ENCODE measurements around the gene SMTN. TPM values are rescaled to one million over a fixed set of nuclear protein-coding genes. Genes with fewer than 3 reads are reported as not detected.
"Not testable (repeated sequence)": the region's sequence is repeated elsewhere in the genome, so short reads cannot be mapped to it uniquely, and the experiment has no call there.

The SMTN gene
- total RNA-seq, 1 donor from 2014 or later: 256 TPM

DNA sequence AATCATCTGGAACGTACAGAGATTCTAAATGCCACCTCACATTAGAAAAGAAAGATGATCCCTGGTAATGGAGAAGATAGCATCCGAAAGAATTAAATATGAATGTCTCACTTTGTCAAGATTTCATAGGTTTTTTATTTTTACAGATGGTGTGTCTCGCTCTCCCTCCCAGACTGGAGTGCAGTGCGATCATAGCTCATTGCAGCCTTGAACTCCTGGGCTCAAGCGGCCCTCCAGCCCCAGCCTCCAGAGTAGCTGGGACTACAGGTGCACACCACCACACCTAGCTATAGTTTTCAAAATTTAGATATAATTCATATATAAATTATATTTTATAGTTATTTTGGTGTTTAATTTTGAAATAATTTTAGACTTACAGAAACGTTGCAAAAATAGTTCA lies 16.7 kb upstream of the SMTN start:
- ATAC-seq (ENCODE audit: poor library complexity): no peak
- peak; percentile 8 for DNase-seq
- intact Hi-C loops (cut with DNase I): no loop called here

DNA sequence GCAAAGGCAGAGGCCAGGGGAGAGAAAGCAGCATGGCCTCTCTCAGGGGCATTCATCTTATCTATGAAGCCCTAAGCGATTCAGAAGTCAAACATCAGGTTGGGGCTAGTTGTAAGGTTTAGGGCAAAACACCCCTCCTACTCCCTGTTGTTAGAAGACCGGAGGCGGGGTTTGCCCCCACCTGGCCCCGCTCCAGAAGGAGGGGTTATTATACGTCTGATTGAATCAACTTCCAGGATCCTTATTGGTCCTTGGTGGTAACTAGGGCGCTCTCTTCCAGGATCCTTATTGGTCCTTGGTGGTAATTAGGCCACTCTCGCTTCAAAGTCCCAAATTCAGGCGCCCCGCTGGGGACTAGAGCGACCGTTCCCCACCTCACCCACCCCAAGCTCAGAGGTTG lies 12.1 kb upstream of the SMTN start:
- ATAC-seq (ENCODE audit: poor library complexity) (no peak), DNase-seq (peak; percentile 4)
- intact Hi-C loops (cut with DNase I): no loop called here

DNA sequence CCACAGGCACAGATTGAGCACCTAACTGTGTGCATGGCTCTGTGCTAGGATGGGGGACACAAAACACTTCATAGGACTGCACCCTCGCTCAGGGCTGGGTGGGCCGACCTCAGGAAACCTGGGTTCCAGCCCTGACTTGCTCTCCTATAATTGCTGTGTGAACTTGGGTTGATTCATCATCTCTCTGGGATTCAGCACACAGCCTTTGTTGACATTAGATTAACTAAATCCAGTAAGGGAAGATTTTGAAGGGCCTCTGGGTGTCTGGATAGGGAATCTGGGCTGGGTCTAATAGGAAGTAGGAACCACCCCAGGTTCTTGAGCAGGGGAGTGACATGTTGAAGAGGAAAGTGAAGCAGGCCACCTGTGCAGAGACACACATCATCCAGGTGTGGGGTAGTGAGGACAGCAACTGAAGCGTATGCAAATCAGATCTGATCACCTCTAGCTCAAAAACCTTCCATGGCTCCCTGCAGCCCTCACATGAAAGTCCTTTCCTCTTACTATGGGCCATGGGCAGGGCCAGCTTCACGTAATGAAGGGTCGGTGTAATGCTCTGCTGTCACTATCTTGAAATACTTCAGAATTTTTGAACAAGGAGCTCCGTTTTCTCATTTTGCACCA lies 11.3 kb upstream of the SMTN start:
- DNase-seq; ATAC-seq (ENCODE audit: poor library complexity); intact Hi-C loops (cut with DNase I): not testable (repeated sequence)

DNA sequence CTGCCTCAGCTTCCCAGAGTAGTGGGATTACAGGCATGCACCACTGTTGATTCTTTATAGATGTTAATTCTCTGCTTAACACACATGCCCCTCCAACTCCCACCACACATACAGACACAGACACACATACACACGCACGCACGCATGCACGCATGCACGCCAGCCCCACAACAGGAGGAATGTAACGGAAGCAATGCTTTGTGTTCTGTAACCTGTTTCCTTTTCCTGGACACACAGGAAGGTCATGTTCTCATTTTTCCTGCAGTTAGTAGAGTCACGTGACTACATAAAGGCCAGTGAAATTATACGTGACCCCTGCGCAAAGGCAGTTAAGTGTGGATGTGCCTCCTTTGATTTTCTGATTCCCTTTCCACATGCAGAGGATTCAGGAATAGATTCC lies 8.0 kb upstream of the SMTN start:
- intact Hi-C loops (cut with DNase I); ATAC-seq (ENCODE audit: poor library complexity); DNase-seq: not testable (repeated sequence)

DNA sequence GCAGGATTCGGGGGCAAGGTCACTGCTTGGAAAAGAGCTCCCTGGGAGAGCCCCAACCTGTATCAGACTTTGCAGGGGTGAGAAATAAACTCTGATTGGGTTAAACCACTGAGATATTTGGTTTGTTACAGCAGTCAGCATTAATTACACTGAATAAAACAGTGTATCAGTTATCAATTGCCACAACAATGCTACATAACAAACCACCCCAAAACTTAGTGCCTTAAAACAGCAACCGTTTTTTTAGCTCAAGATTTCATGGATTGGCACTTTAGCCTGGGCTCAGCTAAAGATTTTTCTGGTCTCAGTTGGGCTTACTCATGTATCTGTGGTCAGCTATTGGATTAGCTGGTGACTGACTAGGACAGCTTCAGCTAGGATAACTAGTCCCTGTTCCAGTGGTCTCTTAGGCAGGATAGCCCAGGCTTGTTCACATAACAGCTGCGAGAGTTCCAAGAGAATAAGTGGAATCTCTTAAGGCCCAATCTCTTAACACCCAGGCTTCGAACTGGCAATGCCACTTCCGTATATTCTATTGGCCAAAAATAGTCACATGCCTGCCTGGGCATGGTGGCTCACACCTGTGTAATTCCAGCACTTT lies 7.5 kb upstream of the SMTN start:
- intact Hi-C loops (cut with DNase I); ATAC-seq (ENCODE audit: poor library complexity): not testable (repeated sequence)

DNA sequence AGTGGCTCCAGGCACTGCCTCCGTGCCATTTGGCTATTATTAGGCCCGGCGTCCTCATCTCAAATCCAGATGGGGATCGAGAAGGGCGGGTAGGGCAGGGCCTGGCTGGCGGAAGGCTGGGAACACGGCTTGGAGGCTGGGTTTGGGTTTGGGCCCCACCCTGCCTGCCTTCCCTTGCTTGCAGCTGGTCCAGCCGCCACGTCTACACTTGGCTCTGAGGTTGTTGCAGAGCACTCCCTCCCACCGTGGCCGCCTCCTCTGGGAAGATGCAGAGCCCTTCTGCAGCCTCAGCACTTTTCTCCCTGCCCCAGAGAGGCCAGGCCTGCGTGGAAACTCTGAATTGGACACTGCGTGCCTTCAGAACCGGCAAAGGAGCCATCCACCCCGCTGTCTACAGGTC lies 5.2 kb upstream of the SMTN start:
- intact Hi-C loops (cut with DNase I): no loop called here
- ATAC-seq (ENCODE audit: poor library complexity) (peak; percentile 84), DNase-seq (peak; percentile 95)

More for the DNA sequence above, 7.5 kb upstream of the SMTN start:
- not testable (repeated sequence) for DNase-seq

DNA sequence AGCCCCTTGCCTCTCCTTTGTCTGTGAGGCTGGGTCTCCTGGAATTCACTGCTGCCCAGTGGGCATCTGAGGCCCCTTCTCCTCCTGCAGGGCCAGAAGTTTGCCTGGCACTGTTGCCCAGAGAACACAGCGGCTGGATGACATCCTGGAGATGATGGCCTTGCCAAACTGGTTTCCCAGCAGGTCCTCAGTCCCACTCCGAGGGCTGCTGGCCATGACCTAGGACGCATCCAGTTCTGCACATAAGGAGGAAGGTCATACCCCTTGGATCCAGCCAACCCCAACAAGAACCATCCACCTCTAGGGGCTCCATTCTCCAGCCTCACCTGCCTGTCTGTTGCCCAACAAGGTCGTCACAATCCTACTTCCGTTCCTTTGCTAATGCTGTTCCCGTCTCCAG lies 3.4 kb upstream of the SMTN start:
- DNase-seq (no peak), ATAC-seq (ENCODE audit: poor library complexity) (no peak)
- intact Hi-C loops (cut with DNase I): no loop called here

DNA sequence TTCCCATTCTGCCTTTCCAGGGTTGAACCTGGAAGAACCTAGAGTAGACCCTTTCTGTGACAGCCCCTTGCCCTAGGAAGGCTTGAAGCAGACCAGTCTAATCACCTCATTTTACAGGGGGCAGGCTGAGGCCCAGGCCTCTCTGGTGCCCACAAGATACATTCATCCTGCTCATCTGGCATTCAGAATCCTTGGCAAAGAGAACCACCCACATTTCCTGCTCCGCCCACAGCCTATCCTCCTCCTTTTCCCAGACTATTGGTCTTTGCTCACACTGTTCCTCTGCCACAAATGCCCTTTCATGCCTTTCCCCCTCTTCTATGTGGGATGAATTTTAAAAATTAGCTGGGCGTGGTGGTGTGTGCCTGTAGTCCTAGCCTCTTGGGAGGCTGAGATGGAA lies 2.7 kb upstream of the SMTN start:
- DNase-seq; intact Hi-C loops (cut with DNase I); ATAC-seq (ENCODE audit: poor library complexity): not testable (repeated sequence)

DNA sequence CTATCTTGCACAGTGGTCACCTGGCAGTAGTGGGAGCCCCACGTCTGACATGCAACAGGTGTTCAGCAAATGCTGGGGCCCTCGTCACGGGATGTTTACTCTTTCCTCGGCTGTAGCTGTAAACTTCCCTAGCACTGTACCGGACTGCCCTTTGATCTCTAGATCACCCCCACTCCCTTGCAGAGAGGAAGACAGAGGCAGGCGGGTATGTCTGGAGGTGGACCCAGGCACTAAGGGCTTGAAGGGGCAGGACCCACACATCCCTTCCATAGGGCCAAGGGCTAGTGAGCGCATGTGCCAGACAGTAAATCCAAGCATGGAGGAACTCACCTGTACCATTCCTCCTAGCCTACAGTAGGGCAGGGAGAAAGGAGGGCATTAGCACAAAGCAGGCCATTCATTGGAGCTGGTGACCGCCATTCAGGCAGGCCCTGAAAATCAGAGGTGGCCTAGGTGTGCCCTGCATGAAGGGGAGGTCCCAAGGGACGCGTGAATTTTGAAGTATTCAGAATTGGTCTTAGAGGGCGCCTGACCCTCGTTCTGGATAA lies 1.9 kb upstream of the SMTN start:
- DNase-seq: no peak
- intact Hi-C loops (cut with DNase I): no loop called here
- ATAC-seq (ENCODE audit: poor library complexity): no peak

DNA sequence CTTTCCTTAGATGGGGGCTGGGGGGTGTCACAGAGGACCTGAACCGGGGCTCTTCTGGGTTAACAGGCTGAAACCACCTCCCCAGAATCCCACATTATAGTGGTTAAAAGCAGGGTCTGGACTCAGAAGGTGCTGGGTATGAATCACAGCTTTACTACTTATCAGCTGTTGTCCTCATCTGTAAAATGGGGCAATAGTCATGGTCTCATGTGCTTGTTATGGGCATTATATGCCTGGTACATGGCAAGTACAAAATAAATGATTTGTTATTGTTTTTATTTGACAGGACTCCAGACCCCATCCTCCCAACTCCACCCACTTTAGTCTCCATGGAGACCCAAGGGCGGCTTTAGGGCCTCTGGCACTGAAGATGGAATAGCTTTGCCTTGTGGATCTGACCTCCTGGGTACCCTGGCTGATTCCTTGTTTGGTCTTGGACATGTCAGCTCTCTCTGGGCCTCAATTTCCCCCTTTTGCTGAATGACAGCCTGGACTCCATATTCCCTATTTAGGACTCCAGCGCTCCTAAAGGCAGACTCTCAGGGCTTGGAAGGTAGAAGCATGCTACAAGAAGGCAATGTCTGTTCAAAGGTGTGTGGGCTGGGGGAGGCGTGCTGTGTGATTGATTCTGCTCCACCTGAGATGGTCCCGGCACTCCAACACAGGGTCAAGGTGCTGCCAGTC lies 812 bp upstream of the SMTN start:
- DNase-seq: no peak
- ATAC-seq (ENCODE audit: poor library complexity): no peak
- intact Hi-C loops (cut with DNase I): loop anchor here (5.0 kb wide), 2 partner anchors 33 to 133 kb away; no protein-coding TSS in a partner anchor

DNA sequence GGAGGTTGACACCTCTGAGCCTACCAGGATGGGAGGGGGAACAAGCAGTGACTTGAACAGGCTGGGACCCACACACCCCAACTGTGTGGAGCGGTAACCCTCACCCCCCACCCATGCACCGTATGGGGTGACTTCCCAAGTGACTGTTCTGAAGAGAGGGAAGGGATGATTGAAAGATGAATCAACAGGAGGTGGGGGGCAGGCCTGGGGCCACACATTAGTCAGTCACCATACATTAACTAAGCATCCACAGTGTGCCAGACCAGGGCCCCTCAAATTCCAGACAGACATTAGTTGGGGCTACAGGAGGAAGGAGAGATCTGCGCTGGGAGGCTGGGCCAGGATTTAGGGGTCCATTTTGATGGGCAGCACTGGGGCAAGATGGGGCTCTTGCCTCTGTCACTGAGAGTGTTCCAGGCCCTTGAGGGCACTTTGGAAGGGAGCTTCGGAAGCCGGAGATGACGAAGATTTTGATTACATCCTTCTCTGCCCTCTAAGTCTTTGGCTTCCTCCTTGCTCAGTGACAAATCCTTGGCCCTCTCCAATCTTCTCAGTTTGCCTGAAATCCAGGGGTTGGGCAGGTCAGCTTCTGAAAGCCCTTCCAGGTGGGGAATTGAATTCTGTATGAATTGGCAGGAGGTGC lies 966 bp downstream of the SMTN start:
- intact Hi-C loops (cut with DNase I): loop anchor here (2.0 to 5.0 kb wide), 3 partner anchors 35 to 135 kb away; partner anchors contain the start of genes MORC2 and TUG1
- DNase-seq: no peak

DNA sequence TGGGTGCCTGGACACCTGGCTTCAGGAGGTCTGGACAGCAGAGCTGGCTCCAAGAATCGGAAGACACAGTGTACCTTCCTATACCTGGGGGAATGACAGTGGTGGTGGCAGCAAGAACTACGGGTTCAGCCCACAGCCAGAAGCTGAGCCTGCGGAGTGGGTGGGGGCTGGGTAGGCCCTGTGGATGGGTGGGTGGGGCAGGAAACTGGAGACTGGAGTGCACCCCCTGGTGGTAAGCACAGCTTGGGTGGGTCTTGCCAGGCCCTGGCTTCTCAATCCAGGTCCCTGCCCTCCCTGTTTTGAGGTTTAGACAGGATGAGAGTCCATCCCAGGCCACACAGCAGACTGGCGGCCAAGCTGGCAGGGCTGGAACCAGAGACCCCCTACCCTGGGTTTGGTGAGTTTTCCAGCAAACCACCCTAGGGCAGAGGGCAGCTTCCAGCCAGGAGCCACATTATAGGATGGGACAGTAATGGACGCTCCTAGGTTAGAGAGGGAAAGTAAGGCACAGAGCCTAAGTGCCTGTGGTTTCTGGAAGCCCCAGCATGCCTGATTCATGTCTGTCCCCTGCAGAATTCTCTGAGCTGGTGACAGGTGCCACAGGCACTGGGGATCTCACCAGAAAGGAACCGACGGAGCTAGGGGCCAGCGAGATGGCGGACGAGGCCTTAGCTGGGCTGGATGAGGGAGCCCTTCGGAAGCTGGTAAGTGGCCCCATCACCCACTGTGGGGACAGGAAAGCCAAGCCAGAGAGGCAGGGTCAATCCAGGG lies 1.7 kb downstream of the SMTN start:
- intact Hi-C loops (cut with DNase I): loop anchor here (2.0 to 5.0 kb wide), 3 partner anchors 35 to 135 kb away; partner anchors contain the start of genes MORC2 and TUG1
- DNase-seq (peak; percentile 81), ATAC-seq (ENCODE audit: poor library complexity) (no peak)

More for the DNA sequence above, 966 bp downstream of the SMTN start:
- ATAC-seq (ENCODE audit: poor library complexity): no peak

DNA sequence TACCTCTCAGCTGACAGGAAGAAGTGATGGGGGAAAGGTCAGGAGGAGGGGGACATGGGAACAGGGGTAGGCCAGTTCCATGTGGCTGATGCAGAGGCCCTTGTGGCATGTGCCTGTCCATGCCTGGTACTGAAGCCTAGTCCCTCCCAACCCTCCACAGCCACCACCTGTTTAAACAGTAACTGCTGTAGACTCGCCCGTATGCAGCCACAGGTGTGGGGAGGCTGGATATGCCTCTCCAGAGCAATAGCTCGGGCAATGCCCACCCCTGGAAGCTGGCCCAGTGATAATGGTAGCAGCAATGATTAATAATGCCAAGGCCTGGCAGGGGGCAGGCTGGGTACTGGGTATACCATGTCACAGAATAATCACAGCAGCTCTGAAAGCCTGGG lies 2.3 kb downstream of the SMTN start:
- intact Hi-C loops (cut with DNase I): loop anchor here (2.0 to 5.0 kb wide), 3 partner anchors 36 to 136 kb away; partner anchors contain the start of genes MORC2 and TUG1
- DNase-seq: no peak
- no peak for ATAC-seq (ENCODE audit: poor library complexity)

DNA sequence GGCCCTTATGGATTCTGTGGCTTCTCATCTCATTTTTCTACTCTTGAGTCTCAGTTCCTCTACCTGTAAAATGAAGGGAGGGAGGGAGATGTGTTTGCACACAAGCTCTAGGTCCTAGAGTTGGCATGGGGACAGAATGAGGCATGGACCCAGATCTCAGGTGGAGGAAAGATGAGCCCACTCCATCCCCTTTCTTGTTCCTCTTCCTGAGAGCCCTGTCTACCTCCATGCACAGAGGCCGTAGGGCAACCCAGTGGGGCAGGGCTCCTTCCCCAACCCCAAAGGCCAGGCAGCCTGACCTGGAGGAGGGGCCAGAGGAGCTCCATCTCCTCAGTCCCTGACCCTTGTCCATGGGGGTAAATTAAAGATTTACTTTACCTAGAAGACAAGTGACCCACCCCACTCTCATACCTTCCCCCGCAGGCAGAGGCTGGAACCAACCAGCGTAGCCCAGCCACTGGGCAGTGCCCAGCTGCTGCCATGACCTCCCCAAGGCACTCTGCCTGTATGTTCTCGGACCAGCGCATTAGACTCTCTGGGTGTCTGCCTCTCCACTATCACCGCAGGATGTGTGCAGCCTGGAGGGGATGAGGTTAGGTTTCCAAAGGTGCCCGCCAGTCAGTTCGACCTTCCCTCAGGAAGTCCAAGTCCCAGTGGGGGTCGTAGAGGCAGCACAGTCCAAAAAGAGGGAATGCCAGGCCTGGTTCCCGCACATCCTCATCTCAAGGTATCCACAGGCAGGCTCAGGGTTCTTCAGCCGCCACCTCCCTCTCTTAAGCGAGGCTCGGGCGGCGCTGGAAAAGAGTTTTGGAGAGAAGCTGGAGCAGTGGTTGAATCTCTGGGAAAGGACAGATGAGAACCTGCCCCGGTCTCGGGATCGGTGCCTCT lies 3.0 kb downstream of the SMTN start:
- peak; percentile 0 for ATAC-seq (ENCODE audit: poor library complexity)
- no peak for DNase-seq
- intact Hi-C loops (cut with DNase I): loop anchor here (2.0 to 5.0 kb wide), 3 partner anchors 37 to 137 kb away; partner anchors contain the start of genes MORC2 and TUG1

DNA sequence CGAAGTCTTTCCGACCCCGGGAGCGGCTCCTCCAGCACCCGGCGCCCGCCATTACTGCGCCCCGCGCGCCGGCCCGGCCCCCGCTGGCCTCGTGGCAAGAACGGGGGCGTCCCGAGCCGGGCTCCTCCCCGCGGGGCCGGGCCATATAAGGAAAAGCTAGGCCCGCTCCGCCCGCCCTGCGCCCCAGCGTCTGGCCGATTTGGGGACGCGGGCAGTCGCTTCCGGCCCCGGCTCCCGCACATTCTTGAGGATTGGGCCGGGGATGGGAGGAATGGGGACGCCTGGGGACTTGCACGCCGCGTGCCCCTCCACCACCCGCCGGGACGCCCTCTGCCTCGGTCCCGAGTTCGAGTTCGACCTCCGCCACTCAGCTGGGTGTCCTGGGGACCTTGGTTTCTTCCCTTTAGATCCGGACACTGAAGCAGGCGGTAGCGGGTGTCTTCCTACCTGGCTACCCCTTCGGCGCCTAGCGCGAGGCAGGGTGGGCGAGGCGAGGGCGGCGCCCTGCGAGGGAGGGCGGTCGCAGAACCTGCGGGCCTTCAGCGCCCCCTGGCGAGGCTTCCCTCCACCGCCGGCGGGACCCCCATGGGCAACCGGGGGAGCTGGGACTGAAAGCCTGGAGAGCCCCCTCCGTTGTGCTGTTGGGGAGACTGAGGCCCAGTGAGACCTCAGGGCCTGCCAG lies 3.8 kb downstream of the SMTN start:
- ATAC-seq (ENCODE audit: poor library complexity) (peak; percentile 84), DNase-seq (peak; percentile 96)
- intact Hi-C loops (cut with DNase I): loop anchor here (5.0 kb wide), 3 partner anchors 38 to 138 kb away; no protein-coding TSS in a partner anchor

DNA sequence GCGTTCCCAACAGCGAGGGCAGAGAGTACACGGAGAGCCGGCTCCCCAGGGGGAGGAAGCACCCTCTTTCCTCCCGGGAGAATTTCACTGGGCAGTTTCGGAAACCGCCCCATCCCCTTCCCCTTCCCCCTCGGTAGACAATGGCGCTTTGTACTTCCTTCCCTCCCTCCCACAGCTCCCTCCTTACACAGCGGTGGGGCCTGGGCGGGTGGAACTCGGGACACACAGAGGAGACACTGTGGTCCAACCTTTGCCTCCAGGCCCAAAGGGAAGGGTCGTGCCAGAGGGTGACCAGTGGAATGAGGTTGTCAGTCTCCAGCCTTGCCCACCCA lies 4.3 kb downstream of the SMTN start:
- peak; percentile 1 for ATAC-seq (ENCODE audit: poor library complexity)
- DNase-seq: peak; percentile 76
- intact Hi-C loops (cut with DNase I): loop anchor here (5.0 kb wide), 1 partner anchor 67 kb away; no protein-coding TSS in a partner anchor

DNA sequence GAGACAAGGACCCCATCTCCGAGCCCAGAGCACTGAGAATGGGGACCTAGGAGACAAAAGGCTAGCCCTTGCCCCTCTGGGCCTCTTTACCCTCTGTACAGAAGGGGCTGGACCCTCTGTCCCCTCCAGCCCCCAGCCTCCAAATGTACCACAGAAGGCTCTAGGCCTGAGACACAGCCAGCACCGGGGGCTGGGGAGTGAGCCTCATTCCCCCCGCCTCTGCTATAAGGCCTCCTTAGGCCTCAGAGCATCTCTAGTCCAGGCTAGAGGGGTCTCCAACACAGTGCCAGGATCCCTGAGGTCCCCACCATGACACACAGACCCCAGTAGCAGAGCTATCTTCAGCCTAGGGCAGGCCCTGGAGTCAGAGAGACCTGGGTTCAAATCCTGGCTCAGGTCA lies 4.8 kb downstream of the SMTN start:
- intact Hi-C loops (cut with DNase I): loop anchor here (5.0 kb wide), 1 partner anchor 66 kb away; no protein-coding TSS in a partner anchor
- no peak for DNase-seq
- ATAC-seq (ENCODE audit: poor library complexity): no peak

Measured in Right ventricle myocardium superior (tissue), 1 donor.